ENCODE results near the gene VAV2. TPM values are rescaled to one million over a fixed set of nuclear protein-coding genes. Genes with fewer than 3 reads are reported as not detected.

The VAV2 gene
- total and polyA plus RNA-seq, 5 donors = 4.7 to 11.4 (median 7.4) TPM

DNA sequence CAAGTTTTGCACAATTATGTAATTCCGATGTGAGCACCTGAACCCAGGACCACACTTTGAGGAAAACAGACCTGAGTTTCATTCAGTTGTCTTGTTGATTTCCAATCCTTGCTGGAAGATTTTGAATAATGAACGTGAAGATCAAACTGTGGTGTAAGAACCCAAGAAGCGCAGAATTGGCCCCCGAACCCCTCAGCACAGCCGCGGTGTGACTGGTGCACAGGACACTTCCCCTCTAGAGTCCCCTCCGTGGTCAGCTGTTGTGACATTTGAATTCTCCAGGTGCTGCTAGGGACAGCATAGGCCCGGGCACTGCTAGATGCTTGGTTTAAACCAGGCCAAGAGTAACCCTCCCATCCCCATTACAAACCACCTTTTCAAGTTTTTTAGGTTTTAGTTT is 34.9 kb upstream of the VAV2 start:
- no peak for DNase-seq
- H3K4me1 ChIP-seq (ENCODE audit: control insufficient read depth, insufficient read depth, low read length) = no peaks in the 10 kb centered on the region
- H3K27ac ChIP-seq (ENCODE audit: low read length) = no peak overlapping the region
- 88% methylated on average over 8 of the region's 8 CpGs for WGBS
- intact Hi-C loops (cut with DNase I) = no loop called here
- no peaks in the 10 kb centered on the region for H3K27me3 ChIP-seq (ENCODE audit: control insufficient read depth, insufficient read depth)
- H3K9me3 ChIP-seq (ENCODE audit: control insufficient read depth, low read length) = no peaks in the 10 kb centered on the region
- H3K4me3 ChIP-seq (ENCODE audit: low read length) = no peak overlapping the region
- no peak for ATAC-seq

- no peak for DNase-seq
- H3K4me3 ChIP-seq (ENCODE audit: low read length) = no peak overlapping the region
- WGBS = 89% methylated on average over 18 of the region's 18 CpGs
These were observed 34.5 kb upstream of the VAV2 start for GRCh38 chr9:134026581-134026980.

DNA sequence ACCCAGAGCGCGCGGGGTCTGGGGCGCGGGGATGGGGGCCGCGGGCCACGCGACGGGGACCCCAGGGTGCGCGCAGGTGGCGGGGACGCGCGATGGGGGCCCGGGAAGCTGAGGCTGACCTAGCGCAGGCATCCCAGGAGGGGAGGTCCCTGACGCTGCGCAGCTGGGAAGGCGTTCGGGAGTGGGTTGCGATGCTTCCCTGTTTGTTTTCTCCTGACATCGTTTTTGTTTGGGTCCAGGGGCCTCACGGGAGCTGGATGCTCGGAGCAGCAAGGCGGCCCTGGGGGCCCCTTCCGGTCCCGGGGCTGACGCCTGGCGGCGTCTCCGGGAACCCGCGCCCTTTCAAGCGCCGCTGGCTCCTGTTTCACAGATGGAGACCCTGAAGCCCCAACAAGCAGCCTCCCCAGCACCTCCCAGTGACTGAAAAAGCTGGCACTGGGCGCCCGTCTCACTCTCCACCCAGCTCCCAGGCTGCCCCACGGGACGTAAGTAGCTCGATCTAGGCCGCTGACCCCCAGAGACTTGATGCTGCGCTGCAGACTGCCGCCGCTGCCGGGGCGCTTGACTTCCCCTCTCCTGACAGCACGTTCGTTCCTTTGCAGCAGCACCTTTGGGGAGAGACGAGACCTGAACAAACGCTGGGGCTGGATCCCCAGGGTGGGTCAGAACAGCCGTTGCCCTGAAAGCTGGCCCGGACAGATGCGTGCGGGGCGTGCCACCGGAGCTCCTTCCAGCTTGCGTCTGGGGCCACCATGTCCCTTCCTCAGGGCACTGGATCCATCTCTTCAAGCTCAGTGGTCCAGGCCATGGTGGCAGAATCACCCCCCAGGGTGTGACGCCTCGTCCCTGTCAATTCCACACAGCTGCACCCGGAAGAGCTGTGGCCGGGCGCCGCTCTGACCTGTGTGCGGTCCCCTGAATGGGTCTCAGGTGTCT is 33.8 kb upstream of the VAV2 start:
- DNase-seq (peak; percentile 56 to 79 (median 76)), ATAC-seq (peak; percentile 0 to 10)
- intact Hi-C loops (cut with DNase I) = no loop called here

More at GRCh38 chr9:134026581-134026980, 34.5 kb upstream of the VAV2 start:
- Histone ChIP-seq H3K4me1 (ENCODE audit: control insufficient read depth, insufficient read depth, low read length) (no peaks in the 10 kb centered on the region), H3K9me3 (ENCODE audit: control insufficient read depth, low read length) (no peaks in the 10 kb centered on the region), H3K27me3 (ENCODE audit: control insufficient read depth, insufficient read depth) (no peaks in the 10 kb centered on the region), H3K27ac (ENCODE audit: low read length) (no peak overlapping the region)
- no peak for ATAC-seq
- intact Hi-C loops (cut with DNase I) = no loop called here

DNA sequence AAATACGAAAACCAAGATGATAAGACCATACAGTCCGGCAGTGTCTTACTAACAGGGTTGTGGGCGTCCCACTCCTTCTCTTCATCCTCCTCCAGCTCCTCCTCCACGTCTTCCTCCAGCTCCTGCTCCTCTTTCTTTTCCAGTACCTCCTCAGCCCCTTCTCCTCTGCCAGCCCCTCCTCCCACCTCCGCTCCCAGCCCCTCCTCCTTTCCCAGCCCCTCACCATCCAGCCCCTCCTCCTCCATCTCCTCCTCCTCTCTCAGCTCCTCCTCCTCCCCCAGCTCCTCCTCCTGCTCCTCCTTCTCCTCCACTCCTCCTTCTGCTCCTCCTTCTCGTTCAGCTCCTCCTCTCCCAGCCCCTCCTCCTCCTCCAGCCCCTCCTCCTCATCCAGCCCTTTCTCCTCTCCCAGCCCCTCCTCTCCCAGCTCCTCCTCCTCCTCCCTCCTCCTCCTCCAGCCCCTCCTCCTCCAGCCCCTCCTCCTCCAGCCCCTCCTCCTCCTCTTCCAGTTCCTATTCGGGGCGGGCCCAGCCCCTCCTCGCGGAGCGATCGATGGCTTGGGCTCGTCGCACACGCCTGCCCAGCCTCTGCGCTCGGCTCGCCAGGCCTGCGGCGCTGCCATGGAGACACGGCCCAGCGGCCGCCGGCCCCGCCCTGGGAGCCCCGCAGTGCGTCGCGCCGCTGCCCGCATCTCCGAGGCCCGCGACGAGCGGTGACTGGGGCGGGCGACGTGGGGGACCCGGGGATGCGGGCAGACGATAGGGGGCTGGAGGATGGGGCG is 32.9 kb upstream of the VAV2 start, which contains the start of gene BRD3OS:
BRD3OS (plus strand) TSS at position 654 of the 778 bp plus-strand sequence. CDS start 1,267 bp downstream, outside the sequence.
- H3K4me1 ChIP-seq (ENCODE audit: control insufficient read depth, insufficient read depth, low read length) = no peaks in the 10 kb centered on the region
- DNase-seq (peak; percentile 98 to 99 (median 99)), ATAC-seq (peak; percentile 96 to 97)
- peak within 1 kb of the TSS; percentile 76 for H3K4me3 ChIP-seq (ENCODE audit: low read length)
- H3K27me3 ChIP-seq (ENCODE audit: control insufficient read depth, insufficient read depth) = no peaks in the 10 kb centered on the region
- intact Hi-C loops (cut with DNase I) = no loop called here
- H3K27ac ChIP-seq (ENCODE audit: low read length) = no peak within 1 kb of the TSS
- no peaks in the 10 kb centered on the region for H3K9me3 ChIP-seq (ENCODE audit: control insufficient read depth, low read length)
- under 1% methylated on average over 43 of the region's 43 CpGs for WGBS

More for the DNA sequence above, 33.8 kb upstream of the VAV2 start:
- WGBS = 13% methylated on average over 66 of the region's 66 CpGs
- H3K4me3 ChIP-seq (ENCODE audit: low read length) = peak overlapping the region; percentile 76
- no peaks in the 10 kb centered on the region for H3K9me3 ChIP-seq (ENCODE audit: control insufficient read depth, low read length)
- H3K27me3 ChIP-seq (ENCODE audit: control insufficient read depth, insufficient read depth) = no peaks in the 10 kb centered on the region
- H3K27ac ChIP-seq (ENCODE audit: low read length) = no peak overlapping the region
- no peaks in the 10 kb centered on the region for H3K4me1 ChIP-seq (ENCODE audit: control insufficient read depth, insufficient read depth, low read length)

GRCh38 chr9:134024214-134024792 is 32.2 kb upstream of the VAV2 start:
- H3K27ac ChIP-seq (ENCODE audit: low read length) = no peak overlapping the region
- no peaks in the 10 kb centered on the region for H3K9me3 ChIP-seq (ENCODE audit: control insufficient read depth, low read length)
- peak overlapping the region; percentile 8 for H3K4me3 ChIP-seq (ENCODE audit: low read length)
- H3K4me1 ChIP-seq (ENCODE audit: control insufficient read depth, insufficient read depth, low read length) = no peaks in the 10 kb centered on the region
- 71% methylated on average over 4 of the region's 4 CpGs for WGBS
- intact Hi-C loops (cut with DNase I) = no loop called here
- no peaks in the 10 kb centered on the region for H3K27me3 ChIP-seq (ENCODE audit: control insufficient read depth, insufficient read depth)
- DNase-seq (no peak), ATAC-seq (no peak)

- H3K4me3 ChIP-seq (ENCODE audit: low read length) = no peak overlapping the region
- DNase-seq = no peak
- no peaks in the 10 kb centered on the region for H3K9me3 ChIP-seq (ENCODE audit: control insufficient read depth, low read length)
- H3K27ac ChIP-seq (ENCODE audit: low read length) = no peak overlapping the region
- 93% methylated on average over 2 of the region's 2 CpGs for WGBS
- no peak for ATAC-seq
- H3K4me1 ChIP-seq (ENCODE audit: control insufficient read depth, insufficient read depth, low read length) = peaks cover 4% of the 10 kb centered on the region
- H3K27me3 ChIP-seq (ENCODE audit: control insufficient read depth, insufficient read depth) = no peaks in the 10 kb centered on the region
- intact Hi-C loops (cut with DNase I) = no loop called here
These were observed 22.8 kb upstream of the VAV2 start for GRCh38 chr9:134014946-134015345.

DNA sequence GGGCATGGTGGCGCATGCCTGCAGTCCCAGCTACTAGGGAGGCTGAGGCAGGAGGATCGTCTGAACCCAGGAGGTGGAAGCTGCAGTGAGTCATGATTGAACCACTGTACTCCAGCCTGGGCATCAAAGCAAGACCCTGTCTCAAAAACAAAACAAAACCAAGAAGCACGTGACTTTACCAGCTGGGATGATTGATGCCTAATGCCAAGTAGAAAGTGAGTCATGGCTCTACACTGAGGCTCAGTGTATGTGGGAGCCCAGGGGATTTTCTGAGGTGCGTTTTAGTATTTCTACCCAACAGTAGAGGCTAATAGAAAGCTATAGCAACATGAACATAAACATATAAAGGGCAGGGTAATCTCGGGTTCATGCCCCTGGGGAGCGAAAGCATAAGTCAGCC is 19.3 kb upstream of the VAV2 start:
- WGBS = 91% methylated on average over 6 of the region's 6 CpGs
- no peak for ATAC-seq
- intact Hi-C loops (cut with DNase I) = no loop called here
- peaks cover 4% of the 10 kb centered on the region for H3K4me1 ChIP-seq (ENCODE audit: control insufficient read depth, insufficient read depth, low read length)
- no peak for DNase-seq
- no peaks in the 10 kb centered on the region for H3K27me3 ChIP-seq (ENCODE audit: control insufficient read depth, insufficient read depth)
- H3K9me3 ChIP-seq (ENCODE audit: control insufficient read depth, low read length) = no peaks in the 10 kb centered on the region
- no peak overlapping the region for H3K4me3 ChIP-seq (ENCODE audit: low read length)
- no peak overlapping the region for H3K27ac ChIP-seq (ENCODE audit: low read length)

- H3K4me1 ChIP-seq (ENCODE audit: control insufficient read depth, insufficient read depth, low read length) = peaks cover 4% of the 10 kb centered on the region
- intact Hi-C loops (cut with DNase I) = no loop called here
- 51% methylated on average over 20 of the region's 20 CpGs for WGBS
- H3K9me3 ChIP-seq (ENCODE audit: control insufficient read depth, low read length) = no peaks in the 10 kb centered on the region
- no peak overlapping the region for H3K27ac ChIP-seq (ENCODE audit: low read length)
- ATAC-seq = no peak
- no peak overlapping the region for H3K4me3 ChIP-seq (ENCODE audit: low read length)
- no peaks in the 10 kb centered on the region for H3K27me3 ChIP-seq (ENCODE audit: control insufficient read depth, insufficient read depth)
- DNase-seq = no peak
These were observed 18.4 kb upstream of the VAV2 start for GRCh38 chr9:134010310-134011173.

DNA sequence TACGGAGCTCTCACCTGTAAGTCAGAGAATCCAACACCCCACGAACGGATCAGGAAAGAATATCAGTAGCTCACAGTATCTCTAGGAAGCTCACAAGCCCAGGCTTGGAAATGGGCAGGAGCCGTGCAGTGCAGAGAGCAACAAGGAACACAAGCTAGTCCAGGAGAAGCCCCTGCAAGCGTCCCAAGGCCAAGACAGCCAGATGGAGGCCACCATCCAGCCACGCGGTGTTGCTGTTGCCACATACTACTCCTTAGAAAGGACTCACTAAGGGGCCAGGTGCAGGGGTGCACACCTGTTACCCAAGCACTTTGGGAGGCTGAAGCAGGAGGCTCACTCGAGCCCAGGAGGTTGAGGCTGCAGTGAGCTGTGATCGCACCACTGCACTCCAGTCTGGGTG is 15.4 kb upstream of the VAV2 start:
- Histone ChIP-seq H3K4me3 (ENCODE audit: low read length) (no peak overlapping the region), H3K27ac (ENCODE audit: low read length) (no peak overlapping the region), H3K4me1 (ENCODE audit: control insufficient read depth, insufficient read depth, low read length) (peaks cover 4% of the 10 kb centered on the region), H3K27me3 (ENCODE audit: control insufficient read depth, insufficient read depth) (no peaks in the 10 kb centered on the region), H3K9me3 (ENCODE audit: control insufficient read depth, low read length) (no peaks in the 10 kb centered on the region)
- no peak for ATAC-seq
- no peak for DNase-seq
- intact Hi-C loops (cut with DNase I) = no loop called here
- 75% methylated on average over 9 of the region's 9 CpGs for WGBS

DNA sequence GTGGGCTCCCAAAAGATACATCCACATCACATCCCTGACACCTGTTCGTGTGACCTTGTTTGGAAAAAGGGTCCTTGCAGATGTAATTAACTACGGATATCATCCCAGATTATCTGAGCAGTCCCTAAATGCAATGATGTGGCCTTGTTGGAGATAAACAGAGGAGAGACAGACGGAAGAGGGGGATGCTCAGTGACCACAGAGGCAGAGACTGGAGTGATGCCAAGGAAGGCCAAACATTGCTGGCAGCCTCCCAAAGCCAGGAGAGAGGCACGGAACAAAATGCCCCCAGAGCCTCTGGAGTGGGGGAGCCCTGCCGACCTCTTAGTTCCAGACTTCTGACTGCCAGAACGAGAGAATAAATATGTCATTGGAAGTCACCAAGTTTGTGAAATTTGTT is 15.0 kb upstream of the VAV2 start:
- Histone ChIP-seq H3K4me3 (ENCODE audit: low read length) (no peak overlapping the region), H3K27me3 (ENCODE audit: control insufficient read depth, insufficient read depth) (no peaks in the 10 kb centered on the region), H3K27ac (ENCODE audit: low read length) (no peak overlapping the region), H3K4me1 (ENCODE audit: control insufficient read depth, insufficient read depth, low read length) (peaks cover 4% of the 10 kb centered on the region), H3K9me3 (ENCODE audit: control insufficient read depth, low read length) (no peaks in the 10 kb centered on the region)
- intact Hi-C loops (cut with DNase I) = no loop called here
- DNase-seq (no peak), ATAC-seq (no peak)
- WGBS = 34% methylated on average over 6 of the region's 6 CpGs

All from right cardiac atrium (tissue), 5 donors.